Astrocyte of the spinal cord (primary cell): ENCODE data around the gene PSMD13.

ENCODE experiments used
- DNase-seq: peaks from one replicate; pipeline ENCODE4 v3.0.0; 2011; ENCODE audit warnings: low read depth, low spot score
- H3K4me3 ChIP-seq: 2 replicates; pipeline ENCODE4 v1.5.1; 2011; ENCODE audit warnings: low read depth, mild to moderate bottlenecking, low read length, moderate library complexity
- CTCF ChIP-seq: IDR thresholded peaks from 2 replicates; pipeline ENCODE4 v1.5.1; 2012; ENCODE audit warnings: low read depth, mild to moderate bottlenecking, low read length, inconsistent platforms
- in situ Hi-C: cut with HindIII; loops from 2 replicates; pipeline ENCODE4 v1.10.0; 2017; ENCODE audit warnings: low sequenced_read_pairs

PSMD13 gene

GRCh38 chr11:269146-269890, 32.5 kb downstream of the PSMD13 start:
- DNase-seq, result no peak
- in situ Hi-C loops, result no loop called here
- no peak overlapping the region for H3K4me3 ChIP-seq
- no peak for TF ChIP-seq CTCF

- DNase-seq, result no peak
- no peak overlapping the region for H3K4me3 ChIP-seq
- no peak for TF ChIP-seq CTCF
- in situ Hi-C loops, result no loop called here
Measured at GRCh38 chr11:270451-271318, 33.9 kb downstream of the PSMD13 start.

- in situ Hi-C loops, result no loop called here
- TF ChIP-seq CTCF, result no peak
- no peak overlapping the region for H3K4me3 ChIP-seq
- no peak for DNase-seq
Measured at GRCh38 chr11:271319-271715, 34.5 kb downstream of the PSMD13 start.

GRCh38 chr11:272195-272930, 35.6 kb downstream of the PSMD13 start:
- no peak for DNase-seq
- TF ChIP-seq CTCF, result no peak
- in situ Hi-C loops, result no loop called here
- no peak overlapping the region for H3K4me3 ChIP-seq

GRCh38 chr11:272931-273198, 36.1 kb downstream of the PSMD13 start:
- TF ChIP-seq CTCF, result no peak
- in situ Hi-C loops, result no loop called here
- DNase-seq, result no peak

GRCh38 chr11:276219-276618, 39.4 kb downstream of the PSMD13 start:
- DNase-seq, result no peak
- in situ Hi-C loops, result no loop called here
- H3K4me3 ChIP-seq, result no peak overlapping the region
- TF ChIP-seq CTCF, result no peak

More at GRCh38 chr11:272931-273198, 36.1 kb downstream of the PSMD13 start:
- H3K4me3 ChIP-seq, result no peak overlapping the region
